Transverse colon (tissue), 4 donors: ENCODE results near the gene ATG7. TPM values are rescaled to one million over a fixed set of nuclear protein-coding genes. Genes with fewer than 3 reads are reported as not detected.
A peak's percentile ranks its signal among the peaks of the same experiment; 100 is the strongest.

Experiments used
- DNase-seq: peaks from one replicate; pipeline ENCODE4 v3.0.0-alpha.2; 2019
- H3K27ac ChIP-seq, 4 donors: fragments of 200-600 bp; sonication (generic); 2 replicates each; pipeline ENCODE4 v1.5.1; 2016 to 2018; ENCODE audit warnings: inconsistent platforms in 4 of 4
- H3K27me3 ChIP-seq: fragments of 200-600 bp; sonication (generic); 2 replicates; pipeline ENCODE4 v1.5.1; 2017; ENCODE audit warnings: inconsistent platforms
- H3K36me3 ChIP-seq, 4 donors: fragments of 200-600 bp; sonication (generic); 2 replicates each; pipeline ENCODE4 v1.5.1; 2017 to 2019; ENCODE audit warnings: inconsistent platforms in 4 of 4
- H3K4me1 ChIP-seq, 4 donors: fragments of 200-600 bp; sonication (generic); 2 replicates each; pipeline ENCODE4 v1.5.1; 2017 to 2020; ENCODE audit warnings: inconsistent platforms in 4 of 4
- H3K4me3 ChIP-seq, 4 donors: fragments of 200-600 bp; sonication (generic); 1 replicate in 1 of 4; 2 replicates in 3 of 4; pipeline versions ENCODE4 v1.5.1 to v1.6.1; 2017 to 2019; ENCODE audit warnings: inconsistent platforms in 4 of 4
- H3K9me3 ChIP-seq, 2 donors: fragments of 200-600 bp; sonication (generic); 2 replicates each; pipeline ENCODE4 v1.5.1; 2017 to 2019; ENCODE audit warnings: inconsistent platforms in 2 of 2
- CTCF ChIP-seq, 5 experiments: fragments of 200-600 bp in 3 of 5; fragments of 450-650 bp in 2 of 5; sonication (generic) in 3 of 5; IDR thresholded peaks; 1 replicate in 2 of 5; 2 replicates in 3 of 5; pipeline ENCODE4 v1.5.1; 2016 to 2017; ENCODE audit warnings: antibody characterized with exemption in 5 of 5, inconsistent platforms in 3 of 5, mild to moderate bottlenecking in 2 of 5, moderate library complexity in 1 of 5
- EP300 ChIP-seq: sonication (generic); formaldehyde crosslinking; IDR thresholded peaks from one replicate; pipeline ENCODE4 v1.6.1; 2017; ENCODE audit warnings: antibody characterized with exemption, low read depth
- POLR2A ChIP-seq: fragments of 450-650 bp; IDR thresholded peaks from one replicate; pipeline ENCODE4 v1.6.1; 2016; ENCODE audit warnings: antibody characterized with exemption, mild to moderate bottlenecking, moderate library complexity
- POLR2AphosphoS5 ChIP-seq, 3 donors: sonication (generic); formaldehyde crosslinking; IDR thresholded peaks; one replicate each; pipeline ENCODE4 v1.6.1; 2016; ENCODE audit warnings: antibody characterized with exemption in 3 of 3
- WGBS, 2 donors: methylation state at CpG; one replicate each; pipeline ENCODE4 v1.1.5; 2018; ENCODE audit warnings: low coverage in 1 of 2; 5-methylcytosine and 5-hydroxymethylcytosine counted together
- in situ Hi-C, 4 donors: fragments of 200-750 bp; cut with MboI; loops; one replicate each; pipeline versions ENCODE4 v1.15.0 to v1.15.1; 2017; ENCODE audit warnings: low sequenced_read_pairs in 3 of 4, low pct_ligation_motif_present in 1 of 4, low pct_unique_long_range_greater_than_20kb in 1 of 4
- intact Hi-C: fragments of 100-400 bp; cut with DNase I; formaldehyde crosslinking; loops from one replicate; pipeline ENCODE4 v1.15.1; 2023; ENCODE audit warnings: low total_unique reads
- total RNA-seq, 4 donors: library from RNA; depleted of rRNA; stranded (reverse); fragments of >200 nt; gene quantifications; one replicate each; pipeline ENCODE4 v1.1.0, GENCODE V29; 2016

The ATG7 gene
- total RNA-seq, 4 donors from 2014 or later = 44.5 to 122 (median 75.0) TPM

DNA sequence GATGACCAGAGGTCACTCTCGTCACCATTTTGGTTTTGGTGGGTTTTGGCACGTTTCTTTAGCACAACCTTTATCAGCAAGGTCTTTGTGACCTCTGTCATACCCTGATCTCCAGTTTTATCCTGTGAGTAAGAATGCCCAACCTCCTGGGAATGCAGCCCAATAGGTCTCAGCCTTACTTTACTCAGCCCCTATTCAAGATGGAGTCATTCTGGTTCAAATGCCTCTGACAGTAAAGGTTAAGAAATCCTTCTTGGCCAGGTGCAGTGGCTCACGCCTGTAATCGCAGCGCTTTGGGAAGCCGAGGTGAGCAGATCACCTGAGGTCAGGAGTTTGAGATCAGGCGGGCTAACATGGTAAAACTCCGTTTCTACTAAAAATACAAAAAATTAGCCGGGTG is 3.2 kb upstream of the ATG7 start:
- no peak for DNase-seq
- TF ChIP-seq POLR2AphosphoS5 (IDR thresholded peaks at IDR 0.05) (no peak), CTCF (IDR thresholded peaks at IDR 0.05) (no peak), EP300 (no peak), POLR2A (no peak)
- no peaks in the 10 kb centered on the region for H3K27me3 ChIP-seq
- H3K36me3 ChIP-seq = no peaks in the 10 kb centered on the region
- 67 to 83% methylated on average over 1 to 9 of the region's 9 CpGs for WGBS, 2 donors
- in situ Hi-C loops = no loop called here
- H3K4me1 ChIP-seq = peaks cover 7 to 18% (median 9%) of the 10 kb centered on the region in 4 donors
- H3K4me3 ChIP-seq = no peak overlapping the region
- intact Hi-C loops = no loop called here
- H3K27ac ChIP-seq = no peak overlapping the region
- no peaks in the 10 kb centered on the region for H3K9me3 ChIP-seq

GRCh38 chr3:11272906-11273574 is 843 bp downstream of the ATG7 start:
- in situ Hi-C loops (no loop called here), intact Hi-C loops (no loop called here)
- Histone ChIP-seq H3K36me3 (no peaks in the 10 kb centered on the region), H3K4me3 (peak overlapping the region; percentile 69 to 99 (median 92)), H3K9me3 (no peaks in the 10 kb centered on the region), H3K27ac (peak overlapping the region; percentile 72 to 97 (median 90)), H3K27me3 (no peaks in the 10 kb centered on the region), H3K4me1 (peaks cover 7 to 19% (median 9%) of the 10 kb centered on the region in 4 donors)
- WGBS, 2 donors = 0 to 2% methylated on average over 5 to 9 of the region's 9 CpGs
- DNase-seq = no peak
- TF ChIP-seq POLR2A = no peak
- no peak for TF ChIP-seq CTCF (IDR thresholded peaks at IDR 0.05)
- no peak for TF ChIP-seq EP300
- TF ChIP-seq POLR2AphosphoS5 (IDR thresholded peaks at IDR 0.05) = no peak

DNA sequence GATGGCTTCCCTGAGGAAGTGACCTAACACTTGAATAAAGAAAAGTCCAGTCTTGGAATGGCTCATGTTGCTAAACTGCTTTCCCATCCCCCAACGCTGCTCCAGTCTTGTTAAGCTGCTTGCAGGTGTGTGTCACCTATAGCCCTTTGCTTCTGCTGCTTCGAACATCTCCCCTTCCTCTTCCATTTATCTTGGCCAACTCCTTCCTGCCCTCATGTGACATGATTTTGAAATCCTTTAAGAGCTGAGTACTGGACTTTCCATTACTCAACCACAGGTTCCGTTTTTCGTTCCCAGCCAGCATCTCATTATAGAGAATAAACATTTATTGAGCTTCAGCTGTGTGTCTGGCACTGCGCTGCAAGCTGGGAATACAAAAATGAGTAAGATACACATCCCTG is 1.7 kb downstream of the ATG7 start:
- 52 to 85% methylated on average over 4 to 5 of the region's 5 CpGs for WGBS, 2 donors
- in situ Hi-C loops (no loop called here), intact Hi-C loops (no loop called here)
- H3K27ac ChIP-seq = peak overlapping the region in 3 of 4 donors; percentile 72 to 97 (median 93)
- H3K27me3 ChIP-seq = no peaks in the 10 kb centered on the region
- TF ChIP-seq CTCF (IDR thresholded peaks at IDR 0.05) = no peak
- TF ChIP-seq EP300 = no peak
- no peak for TF ChIP-seq POLR2AphosphoS5 (IDR thresholded peaks at IDR 0.05)
- no peak for TF ChIP-seq POLR2A
- no peaks in the 10 kb centered on the region for H3K36me3 ChIP-seq
- H3K9me3 ChIP-seq = no peaks in the 10 kb centered on the region
- H3K4me1 ChIP-seq = peaks cover 7 to 19% (median 9%) of the 10 kb centered on the region in 4 donors
- no peak for DNase-seq
- no peak overlapping the region for H3K4me3 ChIP-seq

DNA sequence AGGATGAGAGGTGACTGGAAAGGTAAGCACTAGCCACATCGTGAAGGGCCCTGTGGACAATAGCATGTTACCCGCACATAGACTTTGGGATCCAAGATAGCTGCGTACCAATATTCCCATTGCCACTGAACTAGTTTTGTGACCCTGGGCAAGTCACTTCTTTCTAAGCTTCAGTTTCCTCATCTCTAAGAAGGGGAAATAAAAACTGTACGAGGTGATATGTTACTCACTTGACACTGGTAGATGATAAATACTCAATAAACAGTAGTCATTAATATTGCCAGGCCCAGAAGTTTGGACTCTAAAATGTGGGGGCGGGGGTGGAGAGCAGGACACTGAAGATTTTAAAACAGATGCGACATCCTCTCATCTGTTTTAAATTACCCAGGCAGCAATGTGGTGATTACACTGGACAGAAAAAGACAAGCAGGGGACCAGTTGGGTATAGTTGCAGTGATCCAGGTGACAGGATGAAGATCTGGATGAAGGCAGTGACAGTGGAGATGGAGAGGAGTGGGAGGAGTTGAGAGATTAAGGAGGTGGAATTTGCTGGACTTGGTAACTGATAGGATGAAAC is 2.5 kb downstream of the ATG7 start:
- 78 to 85% methylated on average over 4 to 6 of the region's 6 CpGs for WGBS, 2 donors
- H3K9me3 ChIP-seq = no peaks in the 10 kb centered on the region
- H3K4me1 ChIP-seq = peaks cover 7 to 19% (median 9%) of the 10 kb centered on the region in 4 donors
- no peak for DNase-seq
- intact Hi-C loops (no loop called here), in situ Hi-C loops (no loop called here)
- H3K27ac ChIP-seq = no peak overlapping the region
- no peak for TF ChIP-seq CTCF (IDR thresholded peaks at IDR 0.05)
- no peak for TF ChIP-seq POLR2AphosphoS5 (IDR thresholded peaks at IDR 0.05)
- no peak for TF ChIP-seq POLR2A
- no peak for TF ChIP-seq EP300
- no peak overlapping the region for H3K4me3 ChIP-seq
- no peaks in the 10 kb centered on the region for H3K36me3 ChIP-seq
- H3K27me3 ChIP-seq = no peaks in the 10 kb centered on the region
